Naive thymus-derived CD4-positive, alpha-beta T cell (primary cell): ENCODE results near the gene WNT3A. TPM values are rescaled to one million over a fixed set of nuclear protein-coding genes. Genes with fewer than 3 reads are reported as not detected.
A peak's percentile ranks its signal among the peaks of the same experiment; 100 is the strongest.

Experiments
- ATAC-seq: fragments of 150-1000 bp; cut with Tn5 transposase; 2 replicates; pipeline ENCODE4 v1.10.0; 2021; ENCODE audit warnings: mild to moderate bottlenecking, moderate library complexity
- CTCF ChIA-PET: fragments of 350-600 bp; sonication (Branson Sonifier 250); formaldehyde crosslinking; loops from one replicate; lab custom pipeline; 2021; ENCODE audit warnings: antibody characterized with exemption; lab: Charles Lee
- POLR2A ChIA-PET: fragments of 350-600 bp; sonication (Branson Sonifier 250); formaldehyde crosslinking; loops from one replicate; lab custom pipeline; 2021; ENCODE audit warnings: antibody characterized with exemption, inconsistent platforms; lab: Charles Lee
- DNase-seq, 9 donors: peaks; one replicate each; pipeline versions ENCODE4 v3.0.0 to v3.0.0-alpha.2; 2020 to 2022; ENCODE audit warnings: mixed read lengths in 1 of 9
- H3K27ac ChIP-seq: one replicate; pipeline ENCODE4 v1.7.0; 2013; ENCODE audit warnings: mild to moderate bottlenecking, low read depth, low read length, moderate library complexity
- H3K27me3 ChIP-seq, 2 donors: one replicate each; pipeline ENCODE4 v1.7.0; 2013; ENCODE audit warnings: low read length in 2 of 2, mild to moderate bottlenecking in 2 of 2, moderate library complexity in 2 of 2; ENCODE audit not compliant: control insufficient read depth in 2 of 2, insufficient read depth in 2 of 2
- H3K36me3 ChIP-seq, 3 experiments: 1 replicate in 2 of 3; 2 replicates in 1 of 3; pipeline ENCODE4 v1.7.0; 2013; ENCODE audit warnings: low read length in 3 of 3, mild to moderate bottlenecking in 3 of 3, moderate library complexity in 1 of 3; ENCODE audit not compliant: insufficient read depth in 3 of 3, control insufficient read depth in 2 of 3
- H3K4me1 ChIP-seq, 2 donors: one replicate each; pipeline ENCODE4 v1.7.0; 2013; ENCODE audit warnings: low read length in 2 of 2, mild to moderate bottlenecking in 2 of 2, moderate library complexity in 1 of 2; ENCODE audit not compliant: control insufficient read depth in 2 of 2, insufficient read depth in 2 of 2
- H3K4me3 ChIP-seq: 2 replicates; pipeline ENCODE4 v1.7.0; 2013; ENCODE audit warnings: mild to moderate bottlenecking, low read length
- H3K9me3 ChIP-seq, 3 experiments: 1 replicate in 2 of 3; 2 replicates in 1 of 3; pipeline ENCODE4 v1.7.0; 2013; ENCODE audit warnings: low read length in 3 of 3; ENCODE audit not compliant: control insufficient read depth in 2 of 3
- H3K27ac Mint-ChIP-seq, 9 donors: one replicate each; pipeline ENCODE4 v1.8.0; 2020 to 2022; ENCODE audit warnings: mixed read lengths in 9 of 9, mild to moderate bottlenecking in 8 of 9, moderate library complexity in 5 of 9, inconsistent platforms in 2 of 9
- H3K27me3 Mint-ChIP-seq, 5 donors: one replicate each; pipeline ENCODE4 v1.8.0; 2021 to 2022; ENCODE audit warnings: mixed read lengths in 5 of 5, mild to moderate bottlenecking in 1 of 5
- H3K36me3 Mint-ChIP-seq, 5 donors: one replicate each; pipeline ENCODE4 v1.8.0; 2020 to 2022; ENCODE audit warnings: mixed read lengths in 5 of 5, mild to moderate bottlenecking in 3 of 5, inconsistent platforms in 1 of 5
- H3K4me1 Mint-ChIP-seq, 7 donors: one replicate each; pipeline ENCODE4 v1.8.0; 2020 to 2022; ENCODE audit warnings: mixed read lengths in 7 of 7, mild to moderate bottlenecking in 3 of 7, inconsistent platforms in 1 of 7
- H3K4me3 Mint-ChIP-seq, 10 donors: one replicate each; pipeline ENCODE4 v1.8.0; 2020 to 2022; ENCODE audit warnings: mild to moderate bottlenecking in 10 of 10, mixed read lengths in 10 of 10, moderate library complexity in 6 of 10, inconsistent platforms in 2 of 10
- H3K9me3 Mint-ChIP-seq, 11 donors: one replicate each; pipeline ENCODE4 v1.8.0; 2020 to 2022; ENCODE audit warnings: mixed read lengths in 11 of 11, mild to moderate bottlenecking in 4 of 11, inconsistent platforms in 1 of 11, moderate library complexity in 1 of 11
- intact Hi-C, 2 donors: fragments of 100-400 bp; cut with micrococcal nuclease; formaldehyde crosslinking; loops; one replicate each; pipeline ENCODE4 v1.15.1; 2023
- polyA plus RNA-seq, 2 donors: library from polyadenylated mRNA; unstranded; fragments of 300-500 nt; fragmentation: Illumina TruSeq; gene quantifications; one replicate each; pipeline ENCODE4 v1.2.3, GENCODE V29; 2021
- total RNA-seq, 6 experiments: library from RNA in 5 of 6; stranded (reverse) in 5 of 6; gene quantifications; 1 replicate in 5 of 6; 2 replicates in 1 of 6; pipeline ENCODE4 v1.2.3 and lab custom pipeline; 2021 to 2026

WNT3A gene
- total and polyA plus RNA-seq, 7 experiments from 2014 or later, result not detected

DNA sequence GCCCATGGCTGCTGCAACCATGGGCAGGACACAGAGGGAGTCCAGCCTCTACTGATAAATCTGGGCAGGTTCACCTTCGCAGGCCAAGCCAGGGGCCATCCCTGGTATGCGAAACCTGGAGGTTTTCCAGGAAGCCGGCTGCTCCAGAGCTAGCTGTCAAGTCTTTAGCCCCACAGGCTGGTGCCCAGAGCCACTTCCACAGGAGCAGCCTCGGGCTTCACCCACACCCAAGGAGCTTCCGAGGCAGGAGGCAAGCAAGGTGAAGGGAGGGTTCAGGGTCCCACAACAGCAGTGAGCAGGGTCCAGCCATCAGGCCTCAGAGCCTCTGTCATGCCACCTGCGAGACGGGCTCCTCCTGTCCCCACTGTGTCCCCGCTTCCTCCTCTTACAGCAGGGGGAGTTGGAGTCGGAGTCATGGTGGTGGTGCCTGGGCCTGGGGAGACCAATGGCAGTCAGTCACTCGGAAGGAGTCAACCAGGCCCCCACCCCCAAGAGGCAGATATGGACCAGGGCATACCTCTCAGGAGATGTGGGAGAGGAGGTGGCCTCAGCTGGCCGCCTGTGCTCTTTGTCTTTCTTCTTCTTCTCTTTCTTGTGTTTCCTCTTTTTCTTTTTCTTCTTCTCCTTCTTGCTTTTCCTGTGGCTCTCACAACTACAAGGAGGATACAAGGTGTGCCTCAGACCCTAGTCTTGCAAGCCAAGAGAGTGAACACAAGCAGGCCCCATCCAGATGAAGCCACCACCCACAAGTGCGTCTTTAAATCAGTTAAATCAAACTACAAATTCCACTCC, 94.2 kb downstream of the WNT3A start:
- Histone ChIP-seq H3K4me1 (peaks cover 16 to 20% of the 10 kb centered on the region in 2 donors), H3K4me3 (peak overlapping the region; percentile 95), H3K27me3 (no peaks in the 10 kb centered on the region), H3K27ac (peak overlapping the region; percentile 94), H3K9me3 (no peaks in the 10 kb centered on the region), H3K36me3 (peaks cover 0 to 64% (median 11%) of the 10 kb centered on the region in 3 experiments)
- intact Hi-C loops, result loop anchor here in 1 of 2 donors (2.0 to 10.0 kb wide), 2 partner anchors 174 to 1696 kb away; partner anchors contain the start of gene PARP1
- peaks cover 6 to 30% (median 22%) of the 10 kb centered on the region in 7 donors for H3K4me1 Mint-ChIP-seq
- H3K4me3 Mint-ChIP-seq, result peak overlapping the region; percentile 54 to 97 (median 73)
- ChIA-PET CTCF (no interaction called here), POLR2A (interaction anchor here (1.1 to 2.2 kb wide), 3 partner anchors 10 to 19 kb away, joined by 6 to 10 read pairs (median 7); partner anchors contain the start of gene ARF1)
- DNase-seq, result no peak
- H3K36me3 Mint-ChIP-seq, result peaks cover 0 to 10% (median 5%) of the 10 kb centered on the region in 5 donors
- H3K9me3 Mint-ChIP-seq, result peaks cover 0 to 4% (median 0%) of the 10 kb centered on the region in 11 donors
- H3K27ac Mint-ChIP-seq, result peak overlapping the region; percentile 62 to 96 (median 81)
- H3K27me3 Mint-ChIP-seq, result no peaks in the 10 kb centered on the region
- no peak for ATAC-seq

DNA sequence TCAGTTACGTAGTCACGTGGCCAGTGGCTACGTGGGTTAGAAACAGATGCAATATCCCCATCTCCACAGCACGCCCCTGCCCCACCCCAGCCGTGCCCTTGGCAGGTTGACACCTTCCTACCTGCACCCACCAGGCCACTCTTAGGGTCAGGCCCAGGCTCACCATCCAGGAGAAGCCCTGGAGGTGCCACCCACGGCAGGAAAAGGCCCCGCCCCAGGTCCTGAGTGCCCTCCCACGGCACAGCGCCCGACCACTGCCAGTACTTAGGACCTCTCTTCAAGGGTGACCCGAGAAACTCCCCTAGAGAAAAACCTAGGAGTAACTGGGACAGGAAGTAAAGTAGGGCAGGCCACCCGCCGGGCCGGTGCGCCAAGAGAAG, 94.8 kb downstream of the WNT3A start:
- Mint-ChIP-seq H3K36me3 (peaks cover 0 to 10% (median 5%) of the 10 kb centered on the region in 5 donors), H3K9me3 (peaks cover 0 to 4% (median 0%) of the 10 kb centered on the region in 11 donors), H3K27ac (peak overlapping the region; percentile 62 to 96 (median 81)), H3K4me3 (peak overlapping the region; percentile 54 to 97 (median 73)), H3K4me1 (peaks cover 6 to 34% (median 21%) of the 10 kb centered on the region in 7 donors), H3K27me3 (no peaks in the 10 kb centered on the region)
- no peaks in the 10 kb centered on the region for H3K9me3 ChIP-seq
- peak overlapping the region; percentile 94 for H3K27ac ChIP-seq
- no peak for ATAC-seq
- POLR2A ChIA-PET, result interaction anchor here (0.8 to 1.2 kb wide), 5 partner anchors 9 to 20 kb away, joined by 3 to 7 read pairs (median 6); partner anchors contain the start of gene ARF1
- intact Hi-C loops, result loop anchor here in 1 of 2 donors (2.0 to 10.0 kb wide), 2 partner anchors 173 to 1697 kb away; partner anchors contain the start of gene PARP1
- H3K4me3 ChIP-seq, result peak overlapping the region; percentile 95
- no peak for DNase-seq
- CTCF ChIA-PET, result no interaction called here
- H3K4me1 ChIP-seq, result peaks cover 15 to 17% of the 10 kb centered on the region in 2 donors
- H3K27me3 ChIP-seq, result no peaks in the 10 kb centered on the region
- H3K36me3 ChIP-seq, result peaks cover 0 to 64% (median 11%) of the 10 kb centered on the region in 3 experiments

DNA sequence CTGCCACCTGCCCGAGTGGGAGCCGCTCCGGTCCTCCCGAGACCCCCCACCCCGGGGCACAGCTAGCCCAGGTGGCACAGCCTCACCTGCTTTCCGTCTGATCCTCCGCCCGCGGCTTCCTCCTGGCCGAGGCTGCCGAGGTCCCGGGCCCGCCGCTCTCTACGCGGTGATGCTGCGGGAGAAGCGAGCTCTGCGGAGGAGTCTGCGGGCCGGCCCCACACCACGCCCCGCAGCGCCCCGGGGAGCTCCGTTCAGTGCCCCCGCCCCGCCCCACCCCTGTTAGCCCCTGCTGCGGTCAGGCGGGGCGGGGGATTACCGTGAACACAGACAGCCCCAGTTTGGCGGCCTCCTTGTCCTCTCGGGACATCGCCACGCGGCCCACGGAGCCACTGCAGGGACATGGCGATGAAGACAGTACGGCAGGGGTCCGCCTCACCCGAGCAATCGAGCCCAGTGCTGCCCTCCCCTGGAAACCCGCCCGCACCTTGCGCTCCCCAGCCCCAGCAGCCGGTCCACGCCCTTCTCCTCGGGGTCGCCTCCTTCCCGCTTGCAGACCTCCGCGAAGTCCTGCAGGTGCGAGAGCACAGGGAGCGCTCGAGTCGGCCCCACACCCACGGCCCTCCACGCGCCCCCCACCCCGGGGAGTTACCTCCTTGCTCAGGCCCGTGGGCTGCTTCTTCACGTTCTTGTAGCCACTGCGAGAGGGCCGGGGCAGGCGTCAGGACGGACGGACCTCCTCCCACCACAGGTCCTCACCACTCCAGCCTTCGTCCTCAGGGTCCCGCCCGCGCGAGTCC, 95.4 kb downstream of the WNT3A start:
- Mint-ChIP-seq H3K4me3 (peak overlapping the region; percentile 70 to 97 (median 82)), H3K9me3 (peaks cover 0 to 4% (median 0%) of the 10 kb centered on the region in 11 donors), H3K27me3 (no peaks in the 10 kb centered on the region), H3K36me3 (peaks cover 0 to 15% (median 5%) of the 10 kb centered on the region in 5 donors), H3K4me1 (peaks cover 6 to 38% (median 23%) of the 10 kb centered on the region in 7 donors), H3K27ac (peak overlapping the region in 8 of 9 donors; percentile 32 to 94 (median 80))
- ATAC-seq, result peak; percentile 59
- intact Hi-C loops, result loop anchor here (2.0 to 10.0 kb wide), 3 partner anchors 173 to 1697 kb away; partner anchors contain the start of genes NUP133 (in 1 of the 2) and PARP1 (in 1 of the 2)
- peaks cover 0 to 63% (median 11%) of the 10 kb centered on the region in 3 experiments for H3K36me3 ChIP-seq
- CTCF ChIA-PET, result no interaction called here
- H3K4me3 ChIP-seq, result peak overlapping the region; percentile 95
- no peaks in the 10 kb centered on the region for H3K27me3 ChIP-seq
- peaks cover 15 to 17% of the 10 kb centered on the region in 2 donors for H3K4me1 ChIP-seq
- peak in 8 of 9 donors; percentile 48 to 69 (median 56) for DNase-seq
- H3K9me3 ChIP-seq, result no peaks in the 10 kb centered on the region
- POLR2A ChIA-PET, result interaction anchor here (0.8 to 1.2 kb wide), 5 partner anchors 10 to 20 kb away, joined by 3 to 7 read pairs (median 6); partner anchors contain the start of gene ARF1
- H3K27ac ChIP-seq, result peak overlapping the region; percentile 94

DNA sequence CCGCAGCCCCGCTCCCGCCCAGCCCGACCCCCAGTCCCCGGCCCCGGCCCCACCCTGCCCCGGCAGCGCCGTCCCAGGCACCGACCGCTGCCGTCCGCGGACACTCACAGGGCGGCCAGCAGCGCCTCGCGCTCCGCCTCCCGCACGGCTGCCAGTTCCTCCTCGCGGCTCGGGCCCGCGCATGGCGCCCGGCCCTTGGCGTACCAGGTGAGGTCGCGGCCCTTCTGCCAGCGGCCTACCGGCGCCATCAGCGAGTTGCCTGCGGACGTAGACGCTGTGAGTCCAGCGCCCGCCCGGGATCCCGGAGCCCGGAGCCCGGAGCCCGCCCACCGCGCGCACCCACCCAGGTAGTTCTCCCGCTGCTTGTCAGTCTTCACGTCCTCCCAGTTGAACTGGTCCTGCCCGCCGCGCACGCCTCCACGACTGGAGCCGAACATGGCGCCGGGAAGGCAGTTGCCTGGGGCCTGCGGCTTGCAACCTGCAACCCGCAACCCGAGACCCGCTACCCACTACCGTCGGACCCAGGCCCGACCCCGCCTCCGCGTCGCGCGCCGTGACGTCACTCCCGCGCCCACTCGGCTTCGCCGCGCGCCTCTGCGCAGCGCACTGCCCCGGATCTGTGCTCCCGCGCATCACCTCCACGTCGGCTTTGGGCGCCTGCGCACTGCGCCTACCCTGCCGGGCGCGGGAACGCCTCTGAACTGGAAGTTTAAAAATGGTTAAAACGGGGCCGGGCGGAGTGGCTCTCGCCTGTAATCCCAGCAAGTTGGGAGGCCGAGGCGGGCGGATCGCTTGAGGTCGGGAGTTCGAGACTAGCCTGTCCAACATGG, 96.2 kb downstream of the WNT3A start, which contains the start of gene C1orf35:
TSS of gene C1orf35 (minus strand) at position 535 of the 830 bp plus-strand sequence. CDS start at position 437, 98 bp downstream.
- peaks cover 6 to 43% (median 23%) of the 10 kb centered on the region in 7 donors for H3K4me1 Mint-ChIP-seq
- ChIA-PET CTCF (interaction anchor here (1.3 kb wide), 1 partner anchor 62 kb away, joined by 3 read pairs; no protein-coding TSS in a partner anchor), POLR2A (interaction anchor here (0.9 to 2.0 kb wide), 3 partner anchors 8 to 62 kb away, joined by 3 to 10 read pairs (median 7); partner anchors contain the start of genes ARF1 and IBA57)
- DNase-seq (peak; percentile 90 to 97 (median 93)), ATAC-seq (peak; percentile 85)
- Histone ChIP-seq H3K9me3 (no peaks in the 10 kb centered on the region), H3K4me1 (peaks cover 17 to 20% of the 10 kb centered on the region in 2 donors), H3K4me3 (peak within 1 kb of the TSS; percentile 95), H3K36me3 (peaks cover 0 to 63% (median 8%) of the 10 kb centered on the region in 3 experiments), H3K27me3 (no peaks in the 10 kb centered on the region), H3K27ac (peak within 1 kb of the TSS; percentile 94)
- peak within 1 kb of the TSS; percentile 91 to 97 (median 93) for H3K4me3 Mint-ChIP-seq
- H3K36me3 Mint-ChIP-seq, result peaks cover 0 to 12% (median 5%) of the 10 kb centered on the region in 5 donors
- peaks cover 0 to 4% (median 0%) of the 10 kb centered on the region in 11 donors for H3K9me3 Mint-ChIP-seq
- H3K27me3 Mint-ChIP-seq, result no peaks in the 10 kb centered on the region
- peak within 1 kb of the TSS; percentile 90 to 95 (median 94) for H3K27ac Mint-ChIP-seq
- intact Hi-C loops, result loop anchor here (1.0 to 10.0 kb wide), 9 partner anchors 21 to 1698 kb away; partner anchors contain the start of genes ARF1 (in 2 of the 2), GUK1 (in 2 of the 2), IBA57 (in 1 of the 2) and NUP133 (in 1 of the 2)

DNA sequence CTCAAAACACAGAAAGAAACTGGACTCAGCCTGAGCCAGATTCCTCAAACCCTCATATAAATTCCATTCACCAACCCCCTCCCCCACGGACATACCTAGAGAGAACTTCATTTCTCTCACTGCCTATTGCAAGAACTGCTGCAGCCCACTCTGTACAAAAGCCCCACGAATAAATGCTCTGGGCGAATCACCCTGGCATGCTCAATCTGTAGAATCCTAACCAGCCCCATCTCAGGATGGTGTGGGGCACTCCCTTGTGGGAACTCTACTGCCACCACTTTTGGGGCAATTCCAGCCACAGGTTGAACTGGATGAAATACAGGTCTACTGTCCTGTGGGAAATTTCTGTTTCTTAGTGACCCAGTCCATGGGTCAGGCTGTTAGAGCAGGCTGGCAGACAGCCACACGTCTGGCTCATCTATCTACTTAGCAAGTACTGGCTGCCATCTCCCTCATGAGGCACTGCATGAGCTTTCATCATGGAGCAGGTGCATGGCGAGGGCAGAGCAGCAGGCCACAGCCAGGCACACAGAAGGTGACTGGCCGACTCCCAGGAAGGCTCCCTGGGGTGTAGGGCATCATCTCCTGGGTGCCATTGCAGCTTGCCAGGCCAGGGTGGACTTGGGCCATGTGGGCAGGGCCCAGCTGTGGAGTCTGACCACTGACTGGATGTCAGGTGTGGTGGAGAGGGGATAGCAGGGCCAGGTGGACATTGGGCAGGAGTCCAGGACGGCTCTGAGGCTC, 97.9 kb downstream of the WNT3A start:
- Histone ChIP-seq H3K27me3 (no peaks in the 10 kb centered on the region), H3K4me3 (no peak overlapping the region), H3K27ac (peak overlapping the region; percentile 26), H3K36me3 (peaks cover 0 to 51% (median 3%) of the 10 kb centered on the region in 3 experiments), H3K9me3 (no peaks in the 10 kb centered on the region), H3K4me1 (peaks cover 24 to 27% of the 10 kb centered on the region in 2 donors)
- peaks cover 0 to 3% (median 0%) of the 10 kb centered on the region in 5 donors for H3K27me3 Mint-ChIP-seq
- H3K4me1 Mint-ChIP-seq, result peaks cover 6 to 50% (median 34%) of the 10 kb centered on the region in 7 donors
- H3K9me3 Mint-ChIP-seq, result peaks cover 0 to 4% (median 0%) of the 10 kb centered on the region in 11 donors
- peak overlapping the region; percentile 31 to 95 (median 72) for H3K27ac Mint-ChIP-seq
- intact Hi-C loops, result loop anchor here in 1 of 2 donors (5.0 to 10.0 kb wide), 2 partner anchors 1238 to 1700 kb away; partner anchors contain the start of genes CCSAP and PARP1
- no peak for DNase-seq
- peak overlapping the region; percentile 52 to 96 (median 88) for H3K4me3 Mint-ChIP-seq
- CTCF ChIA-PET, result interaction anchor here (0.6 to 1.1 kb wide), 2 partner anchors 20 to 61 kb away, joined by 3 read pairs; no protein-coding TSS in a partner anchor
- POLR2A ChIA-PET, result interaction anchor here (1.3 to 2.0 kb wide), 3 partner anchors 22 to 60 kb away, joined by 3 to 10 read pairs (median 7); partner anchors contain the start of genes ARF1 and IBA57
- peaks cover 0 to 7% (median 5%) of the 10 kb centered on the region in 5 donors for H3K36me3 Mint-ChIP-seq
- ATAC-seq, result no peak
